ENCODE measurements around the gene AOAH.
"Not testable (repeated sequence)": the region's sequence is repeated elsewhere in the genome, so short reads cannot be mapped to it uniquely, and the experiment has no call there.

The AOAH gene

DNA sequence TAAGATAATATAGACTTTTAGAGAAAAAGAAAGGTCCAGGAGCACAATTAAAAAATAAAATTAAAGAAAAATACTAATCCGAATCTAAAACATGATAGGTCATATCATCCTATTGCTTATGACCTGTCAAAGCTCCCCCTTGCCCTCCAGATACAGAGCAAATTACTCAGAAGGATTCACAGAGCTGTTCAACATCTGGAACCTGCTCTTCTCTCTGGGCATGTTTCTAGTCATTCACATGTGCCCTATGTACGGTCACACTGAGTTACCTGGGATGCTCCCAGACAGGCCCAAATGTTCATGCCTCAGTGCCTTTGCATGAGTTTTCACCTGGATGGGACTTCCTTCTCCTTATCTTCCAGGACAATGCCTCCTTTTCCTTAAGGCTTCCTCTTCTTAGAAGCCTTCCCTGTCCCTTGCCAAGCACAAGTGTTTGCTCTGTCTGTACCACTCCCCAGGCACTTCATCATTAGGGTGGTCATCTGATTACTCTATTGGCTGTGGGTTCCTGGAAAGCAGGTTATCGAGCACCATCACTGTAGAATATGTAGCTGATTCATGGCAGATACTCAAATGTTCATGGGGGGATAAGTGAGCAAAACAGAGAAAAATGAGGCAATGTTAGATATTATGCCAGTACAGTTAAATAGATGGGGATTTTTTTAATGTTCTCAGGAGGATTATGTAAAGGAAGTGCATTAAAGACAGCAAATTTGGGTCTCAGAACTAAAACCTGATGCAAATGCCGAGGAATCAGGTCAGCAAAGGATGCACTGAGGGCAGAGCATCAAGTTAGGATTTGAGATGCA, 12.0 kb upstream of the AOAH start:
- no peak for DNase-seq (ENCODE audit: low read depth)

DNA sequence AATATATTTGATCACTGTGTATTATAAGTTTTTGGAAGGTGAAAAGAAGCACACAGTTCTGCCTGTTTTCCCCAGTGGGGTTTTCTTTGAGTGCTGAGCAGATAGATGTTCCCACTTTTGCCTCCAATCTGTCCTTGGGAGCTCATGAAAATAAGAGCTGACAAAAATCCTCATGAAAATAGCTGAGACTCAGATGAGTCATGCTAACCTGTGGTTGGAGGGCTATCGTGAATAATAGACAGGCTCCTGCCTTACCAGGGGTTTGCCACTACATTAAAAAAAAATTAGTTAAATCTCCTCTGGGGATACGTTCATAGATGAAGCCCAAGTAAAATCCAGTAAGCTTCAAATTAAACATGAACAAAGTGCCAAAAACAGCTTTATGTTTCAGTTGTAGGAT, 10.9 kb upstream of the AOAH start:
- DNase-seq (ENCODE audit: low read depth) = no peak

DNA sequence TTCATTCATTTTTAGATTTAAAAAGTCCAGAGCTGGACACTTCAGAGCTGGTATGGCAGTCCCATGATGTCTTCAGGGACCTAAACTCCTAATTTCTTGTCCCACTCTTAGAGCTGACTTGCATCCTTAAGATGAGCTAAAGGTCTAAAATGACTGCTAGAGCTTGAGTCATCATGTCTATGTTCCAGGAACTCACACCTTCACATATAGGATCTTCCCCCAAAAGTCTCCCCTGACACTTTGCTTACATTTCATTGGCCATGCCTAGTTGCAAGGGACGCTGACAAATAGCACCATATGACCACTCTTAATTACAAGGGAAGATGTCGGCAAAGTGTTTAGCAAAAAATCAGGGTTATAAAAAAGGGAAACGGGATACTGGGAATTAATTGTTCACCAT, 10.4 kb upstream of the AOAH start:
- DNase-seq (ENCODE audit: low read depth) = no peak

DNA sequence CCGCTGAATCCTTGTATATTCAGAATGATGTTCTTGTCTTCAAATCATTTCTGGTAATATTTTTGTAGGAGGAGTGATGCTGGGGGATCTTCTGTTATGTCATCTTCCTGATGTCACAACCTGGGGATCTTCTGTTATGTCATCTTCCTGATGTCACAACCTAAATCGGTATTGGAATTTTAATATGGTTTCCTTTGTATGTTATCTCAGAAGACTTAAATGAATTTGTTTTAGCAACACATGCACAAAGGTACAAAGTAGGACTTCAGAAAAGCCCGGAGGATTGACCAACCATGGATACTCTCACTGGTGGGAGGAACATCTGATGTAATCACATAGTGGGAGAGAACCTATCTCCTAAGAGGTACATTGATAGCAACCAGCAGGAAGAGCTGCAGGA, 9.1 kb upstream of the AOAH start:
- no peak for DNase-seq (ENCODE audit: low read depth)

DNA sequence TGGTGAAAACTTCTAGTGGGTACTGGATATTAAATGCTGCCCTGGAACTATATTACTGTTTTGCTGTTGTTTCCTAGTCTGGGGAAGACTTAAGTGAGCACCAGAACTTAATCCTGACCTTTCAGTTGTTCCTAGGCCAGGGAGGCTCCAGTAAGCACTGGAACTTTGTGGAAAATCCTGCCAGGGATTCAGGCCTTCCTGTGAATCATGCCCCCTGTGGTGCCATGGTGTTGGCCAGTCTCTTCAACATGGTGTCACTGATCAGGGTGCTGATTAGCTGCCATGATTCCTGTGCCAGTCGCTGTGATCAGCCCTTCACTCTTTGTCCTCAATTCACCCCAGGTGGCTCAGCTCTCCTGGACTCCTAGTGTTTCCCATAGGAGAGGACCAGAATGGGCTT, 8.5 kb upstream of the AOAH start:
- DNase-seq (ENCODE audit: low read depth) = no peak

DNA sequence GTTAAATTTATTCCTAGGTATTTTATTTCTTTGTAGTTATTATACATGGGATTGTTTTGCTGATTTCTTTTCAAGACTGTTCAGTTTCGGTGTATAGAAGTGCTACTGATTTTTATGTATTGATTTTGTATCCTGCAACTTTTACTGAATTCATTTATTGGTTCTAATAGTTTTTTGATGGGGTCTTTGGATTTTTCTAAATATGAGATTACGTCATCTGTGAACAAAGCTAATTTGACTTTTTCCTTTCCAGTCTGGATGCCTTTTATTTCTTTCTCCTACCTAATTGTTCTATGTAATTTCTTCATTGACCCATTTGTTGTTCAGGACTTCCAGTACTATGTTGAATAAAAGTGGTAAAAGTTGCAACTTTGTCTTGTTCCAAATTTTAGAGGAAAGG, 5.8 kb upstream of the AOAH start:
- no peak for DNase-seq (ENCODE audit: low read depth)

DNA sequence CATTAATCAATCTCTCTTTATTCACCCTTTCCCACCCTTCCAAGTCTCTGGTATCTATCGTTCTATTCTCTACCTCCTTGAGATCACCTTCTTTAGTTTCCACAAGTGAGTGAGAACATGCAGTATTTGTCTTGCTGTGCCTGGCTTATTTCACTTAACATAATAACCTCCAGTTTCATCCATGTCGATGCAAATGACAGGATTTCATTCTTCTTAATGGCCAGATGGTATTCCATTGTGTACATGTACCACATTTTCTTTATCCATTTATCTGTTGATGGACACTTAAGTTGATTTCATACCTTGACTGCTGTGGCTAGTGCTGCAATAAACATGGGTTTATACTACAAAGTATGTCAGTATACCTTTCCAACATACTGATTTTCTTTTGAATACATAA, 3.8 kb upstream of the AOAH start:
- no peak for DNase-seq (ENCODE audit: low read depth)

DNA sequence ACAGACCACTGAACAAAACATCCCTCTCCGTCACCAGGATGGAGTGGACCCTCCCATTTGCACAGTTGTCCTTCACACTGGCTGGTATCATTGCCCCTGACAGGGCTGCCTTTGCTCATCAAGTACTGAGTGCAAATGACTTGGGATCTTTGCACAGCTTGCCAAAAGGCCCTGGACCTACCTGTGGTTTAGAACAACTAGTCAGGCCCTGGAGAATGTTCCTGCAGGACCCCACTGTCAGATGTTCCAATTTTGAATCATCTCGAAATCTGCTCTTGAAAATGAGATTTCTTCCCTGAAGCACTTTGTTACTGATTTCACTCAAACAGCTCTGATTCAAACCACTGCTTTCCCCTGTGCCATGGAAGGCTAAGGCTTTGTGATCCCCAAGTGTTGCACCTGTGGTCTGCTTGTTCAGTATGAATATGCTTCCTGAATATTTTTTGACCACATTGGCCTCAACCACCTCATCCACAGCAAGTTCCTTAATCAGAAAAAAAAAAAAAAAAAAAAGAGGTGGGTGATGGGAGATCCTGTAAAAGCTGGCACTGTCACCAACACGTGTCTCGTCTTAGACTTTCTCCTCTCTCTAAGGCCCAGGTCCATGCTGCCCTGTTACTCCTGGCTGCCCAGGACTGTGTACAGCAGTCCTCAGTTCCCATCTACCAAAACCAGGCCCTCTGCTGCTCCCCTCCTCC, 2.7 kb upstream of the AOAH start:
- no peak for DNase-seq (ENCODE audit: low read depth)

DNA sequence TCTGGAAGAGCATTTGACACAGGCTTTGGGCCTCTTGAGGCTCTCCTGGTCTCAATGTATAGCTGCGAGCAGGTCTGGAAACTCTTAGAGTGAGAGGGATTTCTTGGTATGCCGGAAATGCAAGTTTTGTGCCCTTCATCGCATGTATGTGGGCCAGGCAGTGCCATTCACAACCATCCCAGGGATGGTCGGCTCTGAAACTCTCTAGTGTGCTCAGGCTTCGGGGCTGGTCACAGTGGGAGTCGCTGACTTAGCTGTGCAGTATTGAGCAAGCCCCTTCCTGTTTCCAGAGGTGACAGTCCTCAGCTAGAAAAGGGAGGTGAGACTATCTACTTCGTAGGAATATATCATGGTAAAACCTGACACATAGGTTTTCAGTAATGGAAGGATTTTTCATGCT, 2.0 kb upstream of the AOAH start:
- no peak for DNase-seq (ENCODE audit: low read depth)

DNA sequence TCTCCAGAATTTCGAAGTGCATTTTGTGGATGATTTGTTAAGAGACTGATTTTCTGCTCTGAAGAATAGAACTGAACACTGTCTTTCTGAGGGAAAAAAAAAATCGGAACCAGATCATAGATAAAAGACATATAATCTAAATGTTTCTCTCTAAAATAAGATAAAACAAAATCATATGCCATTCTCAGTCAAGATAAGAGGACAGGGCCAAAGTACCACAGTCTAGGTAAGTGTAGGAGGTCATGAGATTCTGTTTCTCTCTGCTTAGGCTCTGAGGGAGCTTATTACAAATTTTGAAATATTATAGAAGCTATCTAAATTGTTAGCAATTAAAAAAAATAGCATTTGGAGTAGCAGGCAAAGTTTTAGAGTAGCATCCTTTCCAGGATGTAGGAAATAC, 702 bp upstream of the AOAH start:
- no peak for DNase-seq (ENCODE audit: low read depth)

DNA sequence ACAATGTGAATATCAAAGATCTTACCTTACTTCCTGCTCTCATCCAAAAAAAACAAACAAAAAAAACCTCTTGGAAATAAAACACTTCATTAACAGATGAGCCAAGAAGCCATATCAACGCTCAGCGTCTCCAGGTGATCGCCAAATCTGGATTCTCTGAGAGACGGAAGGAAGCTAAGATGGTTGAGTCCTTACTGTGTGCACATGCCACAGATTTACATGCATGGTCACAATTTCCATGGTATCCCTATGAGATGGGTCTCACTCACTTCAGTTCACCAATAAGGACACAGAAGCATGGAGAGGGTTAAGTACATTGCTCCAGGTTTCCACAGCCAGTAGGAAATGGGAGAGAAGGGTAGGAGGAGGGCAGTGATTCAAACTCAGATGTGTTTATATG, 1.0 kb downstream of the AOAH start:
- DNase-seq (ENCODE audit: low read depth) = no peak

DNA sequence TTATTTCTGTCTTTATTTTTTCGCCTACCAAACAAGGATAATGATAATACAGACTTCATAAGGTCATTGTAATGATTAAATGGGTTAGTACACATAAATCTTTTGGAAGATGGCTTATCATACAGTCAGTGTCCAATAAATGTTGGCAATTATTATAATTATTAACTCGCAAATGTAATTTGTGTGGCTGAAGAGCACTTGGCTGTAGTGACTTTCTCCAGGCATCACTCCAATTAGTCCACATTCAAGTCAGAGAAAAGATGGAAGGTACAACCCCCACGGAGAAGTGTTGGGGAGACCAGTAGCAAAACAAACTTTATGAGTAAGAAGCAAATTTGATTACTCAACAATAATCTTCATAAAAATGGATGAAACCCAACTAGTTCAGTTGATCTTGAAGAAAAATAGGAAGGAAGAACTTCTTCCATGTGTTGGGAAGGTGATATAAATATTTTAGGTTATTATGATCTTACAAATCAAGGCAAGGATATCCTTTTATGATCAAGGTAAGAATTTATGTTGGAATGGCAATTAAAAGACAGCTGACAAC, 5.1 kb downstream of the AOAH start:
- no peak for DNase-seq (ENCODE audit: low read depth)

DNA sequence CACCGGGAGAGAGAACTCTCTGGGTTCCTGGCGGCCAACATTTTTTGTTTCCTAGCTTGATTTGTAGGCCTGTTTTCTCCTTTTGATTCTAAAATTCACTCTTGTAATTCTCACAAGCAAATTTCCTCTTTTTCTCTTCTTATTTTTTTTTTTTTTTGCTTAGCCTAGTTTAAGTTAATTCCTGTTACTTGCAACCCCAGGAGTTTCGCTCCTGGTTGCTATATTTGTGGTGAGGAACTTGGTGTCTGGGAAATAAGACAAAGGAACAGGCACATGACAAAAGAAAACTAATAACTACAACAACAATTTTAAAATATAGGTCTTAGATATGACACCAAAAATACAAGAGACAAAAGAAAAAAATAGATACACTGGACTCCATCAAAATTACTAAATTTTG, 6.7 kb downstream of the AOAH start:
- DNase-seq (ENCODE audit: low read depth) = no peak

DNA sequence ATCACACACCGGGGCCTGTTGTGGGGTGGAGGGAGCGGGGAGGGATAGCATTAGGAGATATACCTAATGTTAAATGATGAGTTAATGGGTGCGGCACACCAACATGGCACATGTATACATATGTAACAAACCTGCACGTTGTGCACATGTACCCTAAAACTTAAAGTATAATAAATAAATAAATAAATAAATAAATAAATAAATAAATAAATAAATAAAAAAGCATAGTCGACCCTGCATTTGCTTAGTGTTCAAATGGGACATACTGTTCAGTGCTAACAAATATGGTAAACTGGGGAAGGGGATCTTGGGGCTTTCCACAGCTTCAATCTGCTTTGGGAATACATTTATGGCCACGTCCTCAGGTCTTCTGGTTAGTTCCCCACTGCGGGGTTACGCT, 7.5 kb downstream of the AOAH start:
- not testable (repeated sequence) for DNase-seq (ENCODE audit: low read depth)

DNA sequence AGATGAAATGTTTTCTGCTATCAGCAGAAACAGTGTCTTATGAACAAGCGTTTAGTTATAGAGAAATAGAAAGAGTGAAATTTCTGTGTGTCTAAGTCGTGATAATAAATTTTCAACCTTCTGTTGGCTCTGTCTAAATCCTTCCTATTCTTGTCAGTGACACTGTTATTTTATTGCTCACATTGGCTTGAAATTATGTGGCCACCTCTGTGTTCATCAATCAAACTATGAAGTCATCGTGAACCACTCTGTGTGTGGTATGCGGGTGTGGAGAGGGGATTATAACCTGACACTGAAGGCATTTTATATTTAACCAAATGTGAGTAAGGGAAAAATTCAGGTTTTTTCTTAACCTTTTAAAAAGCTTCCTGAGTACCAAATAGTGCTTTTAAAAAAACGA, 12.3 kb downstream of the AOAH start:
- DNase-seq (ENCODE audit: low read depth) = no peak

DNA sequence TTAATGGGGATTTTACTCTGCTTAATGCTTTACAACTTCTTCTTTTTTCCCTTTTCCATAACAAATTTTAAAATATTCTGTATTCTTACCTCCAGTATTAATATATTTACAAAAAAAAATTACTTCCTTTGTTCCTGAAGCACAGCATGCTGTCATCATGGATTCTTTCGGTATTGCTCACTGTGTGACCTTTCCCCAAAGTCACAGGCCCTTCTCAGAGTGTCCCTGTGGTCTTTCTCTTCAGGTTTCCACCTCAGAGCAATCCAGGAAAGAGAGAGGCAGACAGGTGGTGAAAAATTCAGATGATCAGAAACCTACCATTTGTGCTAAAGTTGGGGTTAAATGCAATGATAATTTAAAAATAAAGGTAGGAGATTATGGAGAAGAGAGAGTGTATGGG, 13.0 kb downstream of the AOAH start:
- DNase-seq (ENCODE audit: low read depth) = no peak

DNA sequence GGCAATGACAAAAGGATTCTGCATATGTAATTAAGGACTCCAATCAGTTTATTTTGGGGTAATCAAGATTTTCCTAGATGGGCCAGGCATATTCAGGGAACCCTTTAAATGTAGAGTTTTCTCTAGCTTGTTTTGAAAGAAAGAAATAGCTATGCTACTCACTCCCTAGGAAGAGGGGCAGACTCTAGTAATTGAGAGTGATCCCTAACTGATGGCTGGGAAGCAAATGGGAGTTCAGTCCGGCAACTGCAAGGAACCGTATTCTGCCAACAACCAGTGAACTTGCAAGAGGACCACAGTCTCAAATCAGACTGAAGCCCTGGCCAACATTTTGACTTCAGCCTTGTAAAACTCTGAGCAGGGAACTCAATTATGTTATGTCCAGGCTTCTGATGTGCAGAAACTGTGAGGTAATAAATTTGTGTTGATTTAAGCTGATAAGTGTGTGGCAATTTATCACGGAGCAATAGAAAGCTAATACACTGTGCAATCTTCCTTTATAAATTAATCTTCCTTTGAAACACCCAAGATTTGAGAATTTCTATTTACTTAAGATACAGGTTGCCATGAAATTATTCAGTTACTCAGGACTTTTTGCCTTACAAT, 14.0 kb downstream of the AOAH start:
- DNase-seq (ENCODE audit: low read depth) = no peak

DNA sequence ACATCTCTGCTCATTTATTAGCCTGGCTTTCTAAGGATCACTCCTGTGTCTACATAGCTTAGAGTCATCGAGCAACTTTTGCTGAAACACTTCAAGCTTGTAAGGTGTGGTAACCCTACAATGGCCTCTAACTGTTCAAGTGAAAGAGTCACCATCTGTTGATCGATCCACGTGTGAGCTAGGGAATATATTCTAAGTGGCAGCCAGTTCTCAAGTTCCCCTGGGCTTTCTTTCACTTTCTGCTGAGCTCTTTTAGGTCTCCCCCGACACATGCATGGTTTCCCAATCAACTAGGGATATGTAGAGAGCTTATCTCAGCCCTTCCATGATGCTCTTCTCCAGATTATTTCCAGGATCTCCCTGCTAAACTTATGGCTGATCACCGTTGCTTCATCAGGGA, 15.5 kb downstream of the AOAH start:
- no peak for DNase-seq (ENCODE audit: low read depth)

DNA sequence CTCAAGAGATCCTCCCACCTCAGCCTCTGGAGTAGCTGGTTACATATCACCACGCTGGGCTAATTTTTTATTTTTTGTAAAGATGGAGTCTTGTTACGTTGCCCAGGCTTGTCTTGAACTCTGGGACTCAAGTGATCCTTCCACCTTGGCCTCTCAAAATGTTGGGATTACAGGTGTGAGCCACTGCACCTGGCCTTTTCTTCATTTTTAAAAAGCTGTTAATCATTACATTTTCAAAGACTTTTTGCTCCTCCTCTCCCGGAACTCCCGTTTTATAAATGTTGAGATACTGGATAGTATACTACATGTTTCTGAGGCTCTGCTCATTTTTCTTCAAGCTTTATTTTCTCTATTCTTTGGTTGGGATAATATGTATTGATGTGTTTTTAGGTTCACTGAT, 16.4 kb downstream of the AOAH start:
- DNase-seq (ENCODE audit: low read depth) = no peak

DNA sequence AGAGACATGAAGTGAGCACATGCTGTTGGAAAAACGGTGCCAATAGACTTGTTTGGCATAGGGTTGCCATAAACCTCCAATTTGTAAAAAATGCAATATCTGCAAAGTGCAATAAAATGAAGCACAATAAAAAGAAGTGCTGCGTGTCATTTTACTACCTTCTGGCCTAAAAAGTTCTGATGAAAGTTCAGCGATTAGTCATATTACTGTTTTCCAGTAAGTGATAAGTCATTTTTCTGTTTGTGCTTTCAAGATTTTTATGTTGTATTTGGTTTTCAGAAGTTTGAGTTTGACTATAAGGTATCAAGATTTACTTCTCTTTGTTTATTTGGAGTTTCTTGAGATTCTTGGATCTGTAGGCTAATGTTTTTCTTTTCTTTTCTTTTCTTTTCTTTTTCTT, 16.8 kb downstream of the AOAH start:
- no peak for DNase-seq (ENCODE audit: low read depth)

DNA sequence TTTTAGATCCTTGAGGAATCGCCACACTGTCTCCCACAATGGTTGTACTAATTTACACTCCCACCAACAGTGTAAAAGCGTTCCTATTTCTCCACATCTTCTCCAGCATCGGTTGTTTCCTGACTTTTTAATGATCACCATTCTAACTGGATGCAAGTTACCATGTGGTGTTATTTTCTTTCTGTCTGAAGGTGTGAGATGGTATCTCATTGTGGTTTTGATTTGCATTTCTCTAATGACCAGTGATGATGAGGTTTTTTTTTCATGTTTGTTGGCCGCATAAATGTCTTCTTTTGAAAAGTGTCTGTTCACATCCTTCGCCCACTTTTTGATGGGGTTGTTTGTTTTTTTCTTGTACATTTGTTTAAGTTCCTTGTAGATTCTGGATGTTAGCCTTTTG, 20.4 kb downstream of the AOAH start:
- DNase-seq (ENCODE audit: low read depth) = not testable (repeated sequence)

DNA sequence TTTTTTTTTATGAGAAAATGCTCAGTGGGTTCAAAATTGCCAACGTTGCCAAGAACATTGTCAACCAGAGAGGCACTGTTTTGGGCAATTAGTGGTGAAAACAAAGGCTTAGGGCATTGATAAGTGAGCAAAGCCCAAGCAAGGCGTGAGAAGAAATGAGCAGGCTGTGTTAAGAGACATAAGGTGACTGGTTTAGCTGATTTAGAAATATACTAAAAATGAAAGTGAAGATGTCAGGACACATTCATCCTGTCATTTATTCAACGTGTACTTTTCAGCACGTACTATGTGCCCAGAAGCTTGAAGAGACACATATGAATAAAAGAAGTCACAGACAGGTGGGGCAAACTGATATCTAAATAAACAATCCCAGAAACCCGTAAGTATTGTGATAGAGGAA, 31.8 kb downstream of the AOAH start:
- no peak for DNase-seq (ENCODE audit: low read depth)

DNA sequence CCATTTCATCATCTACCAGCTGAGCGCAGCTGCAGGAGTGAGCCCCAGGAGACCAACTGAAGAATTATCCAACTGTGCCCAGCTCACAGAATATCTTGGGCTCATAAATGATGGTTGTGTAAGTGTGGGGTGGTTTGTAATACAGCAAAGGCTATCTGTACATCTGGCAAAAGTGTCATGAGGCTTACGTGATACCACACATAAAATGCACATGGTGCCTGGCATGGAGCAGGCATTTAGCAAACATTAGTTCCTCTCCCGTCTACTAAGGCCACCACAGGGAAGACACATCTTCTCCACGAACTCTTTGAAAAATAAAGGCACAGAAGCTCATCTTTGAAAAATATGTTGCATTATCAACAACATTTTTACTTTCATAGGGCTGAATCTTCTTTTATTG, 32.3 kb downstream of the AOAH start:
- DNase-seq (ENCODE audit: low read depth) = no peak
